HFFc6 (cell line): ENCODE measurements around the gene SPATA32. TPM values are rescaled to one million over a fixed set of nuclear protein-coding genes. Genes with fewer than 3 reads are reported as not detected.

Experiments
- DNase-seq: peaks from one replicate; pipeline ENCODE4 v3.0.0-alpha.2; 2018
- H3K27ac Mint-ChIP-seq: 2 replicates; pipeline ENCODE4 v1.8.0; 2020; ENCODE audit warnings: mild to moderate bottlenecking, mixed read lengths
- H3K27me3 Mint-ChIP-seq: 2 replicates; pipeline ENCODE4 v1.8.0; 2021; ENCODE audit warnings: mild to moderate bottlenecking, moderate library complexity, mixed read lengths; ENCODE audit not compliant: insufficient read depth
- H3K36me3 Mint-ChIP-seq: 2 replicates; pipeline ENCODE4 v1.8.0; 2021; ENCODE audit warnings: low read depth, mixed read lengths
- H3K4me1 Mint-ChIP-seq: 2 replicates; pipeline ENCODE4 v1.8.0; 2020; ENCODE audit warnings: low read depth, mixed read lengths
- H3K4me3 Mint-ChIP-seq: 2 replicates; pipeline ENCODE4 v1.8.0; 2020; ENCODE audit warnings: mild to moderate bottlenecking, moderate library complexity, mixed read lengths
- H3K9me3 Mint-ChIP-seq: 2 replicates; pipeline ENCODE4 v1.8.0; 2020; ENCODE audit warnings: mild to moderate bottlenecking, mixed read lengths
- CTCF ChIP-seq: fragments of 200-600 bp; sonication (generic); IDR thresholded peaks from 2 replicates; pipeline ENCODE4 v1.5.0; 2021; ENCODE audit warnings: antibody characterized with exemption, mild to moderate bottlenecking
- total RNA-seq, 6 experiments: library from RNA; stranded (reverse); fragmentation: NEBNext Ultra II Directional; extraction: Animal tissue kit (Norgen Biotek cat#: 25700); gene quantifications; 2 replicates in 1 of 6; 3 replicates in 5 of 6; pipeline ENCODE4 v1.2.3, GENCODE V29; 2021

Gene SPATA32
- total RNA-seq, 6 experiments from 2014 or later = 0.11 TPM; not detected in 5

- Mint-ChIP-seq H3K9me3 (no peaks in the 10 kb centered on the region), H3K4me1 (peaks cover 13% of the 10 kb centered on the region), H3K27me3 (peaks cover 2% of the 10 kb centered on the region), H3K36me3 (peaks cover 2% of the 10 kb centered on the region; the same call in 1 of the 2 replicates), H3K27ac (no peak overlapping the region), H3K4me3 (no peak overlapping the region)
- no peak for DNase-seq
- no peak for TF ChIP-seq CTCF
Observed at GRCh38 chr17:45274033-45274432, 12.1 kb upstream of the SPATA32 start.

GRCh38 chr17:45273551-45273957 is 11.7 kb upstream of the SPATA32 start:
- Mint-ChIP-seq H3K27me3 (peaks cover 2% of the 10 kb centered on the region), H3K9me3 (no peaks in the 10 kb centered on the region), H3K27ac (no peak overlapping the region; the same call in 1 of the 2 replicates), H3K4me3 (no peak overlapping the region), H3K4me1 (peaks cover 13% of the 10 kb centered on the region), H3K36me3 (peaks cover 7% of the 10 kb centered on the region; the same call in 1 of the 2 replicates)
- no peak for TF ChIP-seq CTCF
- no peak for DNase-seq

GRCh38 chr17:45271603-45272002 is 9.7 kb upstream of the SPATA32 start:
- Mint-ChIP-seq H3K36me3 (peaks cover 17% of the 10 kb centered on the region), H3K4me3 (no peak overlapping the region), H3K9me3 (no peaks in the 10 kb centered on the region), H3K4me1 (peaks cover 13% of the 10 kb centered on the region), H3K27me3 (peaks cover 2% of the 10 kb centered on the region), H3K27ac (no peak overlapping the region)
- no peak for TF ChIP-seq CTCF
- DNase-seq = no peak

- Mint-ChIP-seq H3K4me3 (no peak overlapping the region), H3K27me3 (peaks cover 2% of the 10 kb centered on the region), H3K9me3 (no peaks in the 10 kb centered on the region), H3K36me3 (peaks cover 17% of the 10 kb centered on the region), H3K27ac (no peak overlapping the region), H3K4me1 (peaks cover 20% of the 10 kb centered on the region)
- no peak for DNase-seq
- TF ChIP-seq CTCF = peak; percentile 80
Observed at GRCh38 chr17:45270828-45271418, 9.0 kb upstream of the SPATA32 start.

- no peak for DNase-seq
- no peak for TF ChIP-seq CTCF
- H3K9me3 Mint-ChIP-seq = no peaks in the 10 kb centered on the region
- H3K36me3 Mint-ChIP-seq = peaks cover 20% of the 10 kb centered on the region
- H3K4me3 Mint-ChIP-seq = no peak overlapping the region
- H3K27me3 Mint-ChIP-seq = peaks cover 2% of the 10 kb centered on the region
- H3K4me1 Mint-ChIP-seq = peaks cover 25% of the 10 kb centered on the region
- H3K27ac Mint-ChIP-seq = no peak overlapping the region
Observed at GRCh38 chr17:45269912-45270311, 8.0 kb upstream of the SPATA32 start.
